GM21360 (cell line): Measurements from ENCODE around the gene TSPEAR.

Source experiments
- ATAC-seq: cut with Tn5 transposase; IDR thresholded peaks from one replicate; pipeline ENCODE4 v1.9.1; 2021; ENCODE audit warnings: mild to moderate bottlenecking, moderate library complexity; ENCODE audit not compliant: unreplicated experiment

The TSPEAR gene

DNA sequence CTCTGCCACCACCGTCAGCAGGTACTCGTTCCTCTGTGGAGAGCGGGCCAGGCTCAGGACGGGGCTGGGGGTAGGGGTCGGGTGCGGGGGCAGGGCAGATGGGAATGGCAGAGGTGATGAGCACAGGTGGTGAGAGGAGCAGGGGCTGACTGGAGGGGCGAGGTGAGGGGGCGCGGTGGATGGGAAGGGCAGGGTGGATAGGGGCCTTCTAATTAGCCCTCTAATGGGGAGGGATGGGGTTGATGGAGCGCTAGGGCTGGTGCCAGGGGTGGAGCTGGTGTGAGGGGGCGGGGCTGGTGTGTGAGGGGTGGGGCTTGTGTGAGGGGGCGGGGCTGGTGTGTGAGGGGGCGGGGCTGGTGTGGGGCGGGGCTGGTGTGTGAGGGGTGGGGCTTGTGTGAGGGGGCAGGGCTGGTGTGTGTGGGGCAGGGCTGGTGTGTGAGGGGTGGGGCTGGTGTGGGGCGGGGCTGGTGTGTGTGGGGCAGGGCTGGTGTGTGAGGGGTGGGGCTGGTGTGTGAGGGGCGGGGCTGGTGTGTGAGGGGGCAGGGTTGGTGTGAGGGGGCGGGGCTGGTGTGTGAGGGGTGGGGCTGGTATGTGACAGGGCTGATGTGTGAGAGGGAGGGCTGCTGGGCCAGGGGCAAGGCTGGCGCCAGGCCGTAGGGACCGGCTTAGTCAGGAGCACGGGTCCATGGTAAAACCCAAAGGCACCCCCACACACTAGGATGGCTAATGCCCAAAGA lies 177.3 kb downstream of the TSPEAR start:
- ATAC-seq, result no peak

DNA sequence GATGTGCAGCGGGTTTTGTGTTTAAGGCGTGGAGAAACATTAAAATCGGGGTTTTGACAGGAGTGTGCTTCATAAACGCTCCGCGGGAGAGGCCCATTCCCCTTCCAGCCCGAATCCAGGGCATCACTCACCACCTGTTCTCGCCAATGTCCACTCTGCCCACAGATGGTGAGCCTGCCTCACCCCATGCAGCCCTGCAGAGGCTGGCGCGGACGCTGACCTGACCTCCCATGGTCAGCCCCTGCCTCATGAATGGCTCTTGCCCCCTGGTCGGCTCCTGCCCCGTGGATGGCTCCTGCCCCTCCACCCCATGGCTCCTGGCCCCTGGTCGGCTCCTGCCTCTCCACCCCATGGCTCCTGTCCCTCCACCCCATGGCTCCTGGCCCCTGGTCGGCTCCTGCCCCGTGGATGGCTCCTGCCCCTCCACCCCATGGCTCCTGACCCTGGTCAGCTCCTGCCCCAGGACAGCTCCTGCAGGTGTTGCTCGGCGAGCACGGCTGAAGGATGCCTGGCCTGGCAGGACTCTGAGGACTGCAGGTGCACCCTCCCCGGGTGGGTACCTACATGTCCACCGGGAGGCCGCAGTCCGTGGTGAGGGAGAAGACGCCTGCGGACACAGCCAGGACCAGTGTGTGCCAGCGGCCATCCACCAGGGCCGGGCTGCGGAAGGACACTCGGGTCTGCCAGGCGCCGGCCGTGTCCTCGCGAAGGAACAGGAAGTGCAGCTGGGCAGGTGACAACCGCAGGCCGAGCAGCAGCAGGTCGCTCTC lies 178.1 kb downstream of the TSPEAR start:
- ATAC-seq, result no peak

DNA sequence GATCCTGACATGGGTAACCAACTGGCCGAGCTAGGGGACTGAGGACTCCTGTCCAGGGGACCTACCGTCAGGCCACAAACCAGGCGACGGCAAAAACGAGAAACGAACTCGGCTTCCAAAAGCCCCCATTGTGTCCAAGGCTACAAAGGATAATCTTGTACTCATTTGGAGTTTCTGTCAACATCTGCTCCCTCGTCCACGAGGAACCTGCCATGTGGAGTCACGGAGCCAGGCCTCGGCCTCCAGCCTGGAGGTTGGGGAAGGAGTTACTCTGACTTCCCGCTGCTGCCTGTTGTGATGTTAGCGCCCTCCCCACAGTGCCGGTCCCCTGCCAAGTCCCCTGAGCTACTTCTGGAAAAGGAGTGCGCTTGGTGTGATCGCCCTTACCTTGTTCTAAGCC lies 178.7 kb downstream of the TSPEAR start:
- ATAC-seq, result no peak

DNA sequence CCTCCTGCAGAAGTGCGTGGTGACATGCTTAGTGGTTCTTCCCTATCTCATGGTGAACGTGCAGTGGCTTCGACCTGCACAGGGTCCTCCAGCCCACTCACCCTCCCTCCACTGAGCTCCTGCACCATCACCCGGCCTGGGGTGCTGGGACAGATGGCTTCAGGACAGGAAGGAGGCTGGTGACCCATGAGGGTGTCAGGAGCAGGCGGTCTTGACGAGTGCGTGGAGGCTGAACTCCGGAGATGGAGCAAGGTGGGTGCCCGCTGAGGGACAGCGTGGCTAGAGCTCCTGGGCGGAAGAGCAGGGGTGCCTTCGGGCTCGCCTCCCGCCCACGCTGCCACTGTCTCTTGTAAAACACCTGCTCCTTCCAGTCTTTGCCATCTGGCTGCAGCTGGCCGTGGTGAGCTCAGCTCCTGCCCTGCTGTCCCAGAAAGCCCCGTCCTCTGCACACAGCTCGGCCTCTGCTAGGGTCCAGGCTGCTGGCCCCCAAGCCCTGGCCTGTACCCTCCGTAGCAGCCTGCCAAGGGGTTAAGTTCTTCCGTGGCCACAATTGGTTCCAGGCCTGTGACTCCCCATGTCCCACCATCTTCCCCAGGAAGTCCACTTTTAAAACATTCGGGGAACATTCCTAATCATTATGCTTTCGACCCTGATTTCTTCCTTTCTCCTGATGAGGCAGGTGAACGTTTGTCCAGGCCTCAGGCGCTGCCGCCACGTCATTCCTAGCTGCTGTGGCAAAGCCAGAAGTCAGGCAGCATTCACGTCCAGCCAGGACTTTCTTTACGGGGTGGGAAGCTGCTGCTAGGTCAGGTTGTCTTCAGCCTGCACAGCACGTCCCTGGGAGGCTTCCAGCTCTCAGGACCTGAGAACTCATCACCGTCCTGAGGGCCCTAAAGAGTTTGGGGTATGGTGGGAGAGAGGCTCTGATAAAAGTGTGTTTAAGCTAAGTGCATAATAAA lies 179.5 kb downstream of the TSPEAR start:
- no peak for ATAC-seq

DNA sequence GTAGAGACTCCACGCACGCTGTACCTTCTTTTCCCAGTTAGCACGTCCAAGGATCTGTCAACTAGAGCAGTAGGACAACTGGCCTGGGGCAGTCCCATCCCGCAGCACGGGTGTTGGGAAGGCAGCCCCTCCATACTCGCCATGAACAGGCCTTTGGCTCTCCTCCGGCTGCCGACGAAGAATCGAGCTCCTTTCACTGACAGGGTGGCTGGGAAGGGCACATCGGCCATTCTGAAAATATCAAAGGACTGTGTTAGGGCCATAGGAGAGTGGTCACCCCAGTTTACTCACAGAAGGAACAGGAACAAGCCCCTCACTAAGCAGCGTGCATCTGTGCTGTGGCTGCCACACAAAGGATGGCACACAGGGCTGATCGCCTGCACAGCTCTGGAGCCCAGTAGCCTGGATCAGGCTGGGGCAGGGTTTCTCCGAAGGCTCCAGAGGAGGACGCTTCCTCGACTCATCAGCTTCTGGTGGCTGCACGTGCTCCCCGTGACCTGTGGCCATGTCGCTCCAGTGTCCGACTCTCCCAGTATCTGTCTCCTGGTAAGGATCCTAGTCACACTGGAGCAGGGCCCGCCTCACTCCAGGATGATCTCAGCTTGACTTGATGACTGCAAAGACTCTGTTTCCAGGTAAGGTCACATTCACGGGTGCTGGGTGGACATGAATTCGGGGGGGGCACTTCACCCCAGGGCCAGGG lies 180.3 kb downstream of the TSPEAR start:
- no peak for ATAC-seq

DNA sequence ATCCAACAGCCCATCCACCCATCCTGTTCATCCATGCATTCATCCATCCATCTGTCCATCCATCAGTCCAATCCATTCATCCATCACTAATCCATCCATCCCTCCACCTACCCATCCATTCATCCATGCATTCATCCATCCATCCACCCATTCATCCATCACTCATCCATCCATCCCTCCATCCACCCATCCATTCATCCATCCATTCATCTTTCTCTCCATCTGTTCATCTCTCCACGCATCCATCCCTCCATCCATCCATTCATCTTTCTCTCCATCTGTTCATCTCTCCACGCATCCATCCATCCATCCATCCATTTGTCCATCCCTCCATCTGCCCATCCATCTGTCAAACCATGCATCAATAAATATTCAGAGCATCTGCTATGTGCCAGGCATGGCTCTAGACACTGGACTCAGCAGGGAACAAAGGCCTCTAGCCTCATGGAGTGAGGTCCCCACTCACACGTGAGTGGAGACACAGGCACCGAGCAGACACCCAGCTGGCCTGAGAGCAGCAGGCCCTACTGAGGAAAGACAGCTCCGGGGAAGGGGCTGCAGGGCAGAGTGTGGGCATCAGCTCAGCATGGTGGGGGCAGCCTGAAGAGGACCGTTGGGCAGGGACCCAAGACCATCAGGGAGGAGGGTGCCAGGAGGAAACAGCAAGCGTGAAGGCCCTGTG lies 181.0 kb downstream of the TSPEAR start:
- ATAC-seq, result no peak

DNA sequence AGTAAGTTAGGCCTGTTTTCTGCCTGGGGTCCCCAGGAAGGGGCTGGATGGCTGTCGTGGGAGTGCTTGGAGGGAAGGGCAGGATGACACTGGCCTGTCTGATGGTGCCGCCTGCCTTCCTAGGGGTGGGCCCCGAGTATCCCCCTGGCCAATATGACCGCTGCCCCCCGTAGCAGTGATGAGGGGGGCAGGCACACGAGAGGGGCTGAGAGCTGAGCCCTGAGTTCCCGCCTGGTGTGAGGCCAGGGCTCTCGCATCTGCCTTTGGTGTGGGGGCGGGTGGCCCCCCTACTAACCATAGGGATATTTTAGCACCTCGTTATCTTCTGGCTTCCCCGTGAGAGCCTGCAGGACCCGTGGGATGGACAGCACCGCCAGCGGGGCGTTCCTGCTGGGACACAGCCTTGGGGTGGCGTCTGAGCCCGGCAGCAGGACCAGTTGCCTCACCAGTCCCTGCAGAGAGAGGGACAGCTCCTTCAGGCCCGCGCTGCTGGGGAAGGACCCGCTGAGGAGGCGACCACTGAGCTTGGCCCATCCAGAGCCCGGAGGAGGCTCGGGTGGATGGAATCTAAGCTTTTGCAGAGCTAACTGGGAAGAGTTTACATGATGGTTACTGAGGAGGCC lies 181.8 kb downstream of the TSPEAR start:
- ATAC-seq, result no peak

DNA sequence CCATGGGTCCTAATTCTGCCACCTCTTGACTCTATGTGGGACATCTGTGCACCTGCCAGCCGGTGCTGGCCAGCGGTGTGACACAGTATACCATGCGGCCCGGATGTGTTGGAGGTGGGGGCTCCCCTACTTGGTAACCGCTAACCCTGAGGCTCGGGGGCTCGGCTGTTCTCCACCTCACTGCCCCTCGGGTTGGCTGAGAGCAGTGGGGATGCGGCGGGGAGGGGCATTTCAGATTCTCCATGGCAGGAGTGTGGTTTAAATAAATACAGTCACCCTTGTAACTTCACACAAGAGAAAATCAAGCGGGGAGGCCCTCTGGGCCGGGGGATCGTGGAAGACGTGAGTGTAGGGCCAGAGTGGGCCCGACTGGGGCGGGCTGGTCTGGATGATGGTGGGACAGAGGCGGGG lies 182.4 kb downstream of the TSPEAR start:
- ATAC-seq, result no peak

DNA sequence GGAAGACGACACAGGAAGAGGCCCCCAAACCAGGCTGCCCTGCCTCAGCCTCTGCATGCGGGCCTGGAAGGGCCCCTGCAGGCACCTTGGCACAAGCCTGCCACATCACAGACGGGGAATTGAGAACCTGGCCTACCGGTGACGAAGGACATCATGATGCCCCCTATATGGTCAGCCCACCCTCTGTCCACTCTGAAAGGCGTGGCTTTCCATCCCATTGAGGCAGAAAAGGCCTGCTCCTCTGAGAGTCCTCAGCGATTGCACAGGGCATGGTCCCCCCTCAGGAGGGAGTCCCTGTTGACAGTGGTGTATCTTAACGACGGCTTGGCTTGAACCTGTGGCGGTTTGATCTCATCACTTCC lies 182.8 kb downstream of the TSPEAR start:
- ATAC-seq, result no peak

DNA sequence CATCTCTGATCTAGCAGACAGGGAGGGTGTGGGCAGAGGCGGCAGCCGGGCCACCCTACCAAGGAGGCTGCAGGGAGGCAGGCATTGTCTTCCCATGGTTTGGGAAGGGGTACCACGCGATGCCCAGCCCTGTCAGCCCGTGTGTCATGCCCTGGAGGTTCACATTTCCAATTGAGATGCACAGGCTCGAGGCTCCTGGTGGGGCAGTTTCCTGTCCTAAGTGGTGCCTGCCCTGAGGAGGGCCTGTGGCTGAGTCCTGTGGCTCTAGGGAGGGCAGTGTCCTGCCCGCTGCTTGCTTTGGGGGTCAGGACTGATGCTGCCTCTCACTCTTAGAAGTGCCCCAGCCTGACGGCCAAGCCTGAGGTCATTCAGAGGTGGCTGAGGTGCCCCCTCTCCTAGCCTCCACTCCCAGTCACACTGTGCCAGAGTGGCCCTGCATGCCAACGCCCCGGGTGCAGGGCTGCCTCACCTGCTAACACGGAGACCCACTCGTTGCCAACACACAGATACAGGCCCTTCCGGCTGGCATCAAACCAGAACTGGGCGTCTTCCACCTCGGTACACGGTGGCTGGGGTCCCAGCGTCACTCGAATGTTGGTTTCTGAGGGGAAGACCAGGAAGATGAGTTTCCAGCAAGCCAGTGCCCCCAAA lies 183.3 kb downstream of the TSPEAR start:
- ATAC-seq, result no peak

DNA sequence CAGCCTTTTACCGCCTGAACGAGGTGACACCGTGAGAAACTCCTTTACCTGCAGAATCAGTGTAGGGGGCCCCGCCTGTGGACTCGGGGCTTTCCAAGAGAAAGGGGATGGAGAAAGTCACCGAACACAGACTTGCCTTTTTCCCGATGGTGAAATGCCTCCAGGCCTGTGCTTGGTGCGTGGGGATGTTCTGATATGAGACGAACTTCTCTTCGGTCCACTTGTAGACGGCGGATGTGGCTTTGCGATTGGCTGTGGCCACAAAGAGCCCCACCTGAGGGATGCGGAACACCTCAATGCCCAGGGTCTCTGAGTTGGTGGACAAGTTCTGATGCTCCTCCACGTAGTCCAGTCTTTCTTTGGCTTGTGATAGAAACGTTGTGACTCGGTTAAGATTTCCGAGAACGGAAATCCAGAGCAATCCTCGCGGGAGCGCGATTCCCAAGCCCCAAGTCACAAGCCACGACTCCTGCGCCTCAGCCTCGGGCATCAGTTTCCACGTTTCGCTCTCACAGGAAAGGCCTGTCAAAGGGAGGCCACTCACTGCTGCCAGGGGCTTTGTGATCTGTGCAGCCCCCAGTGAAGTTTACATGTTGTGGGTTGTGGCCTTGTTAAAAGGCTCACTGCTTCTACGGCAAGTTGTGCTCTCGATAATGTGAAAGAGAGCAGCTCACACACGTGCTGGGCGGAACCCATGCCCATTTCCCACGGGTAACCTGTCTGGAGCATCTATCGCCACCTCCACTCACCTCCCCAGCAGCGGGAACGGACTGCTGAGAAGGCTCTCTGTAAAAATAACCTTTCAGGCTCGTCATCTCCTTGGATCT lies 184.0 kb downstream of the TSPEAR start:
- no peak for ATAC-seq

DNA sequence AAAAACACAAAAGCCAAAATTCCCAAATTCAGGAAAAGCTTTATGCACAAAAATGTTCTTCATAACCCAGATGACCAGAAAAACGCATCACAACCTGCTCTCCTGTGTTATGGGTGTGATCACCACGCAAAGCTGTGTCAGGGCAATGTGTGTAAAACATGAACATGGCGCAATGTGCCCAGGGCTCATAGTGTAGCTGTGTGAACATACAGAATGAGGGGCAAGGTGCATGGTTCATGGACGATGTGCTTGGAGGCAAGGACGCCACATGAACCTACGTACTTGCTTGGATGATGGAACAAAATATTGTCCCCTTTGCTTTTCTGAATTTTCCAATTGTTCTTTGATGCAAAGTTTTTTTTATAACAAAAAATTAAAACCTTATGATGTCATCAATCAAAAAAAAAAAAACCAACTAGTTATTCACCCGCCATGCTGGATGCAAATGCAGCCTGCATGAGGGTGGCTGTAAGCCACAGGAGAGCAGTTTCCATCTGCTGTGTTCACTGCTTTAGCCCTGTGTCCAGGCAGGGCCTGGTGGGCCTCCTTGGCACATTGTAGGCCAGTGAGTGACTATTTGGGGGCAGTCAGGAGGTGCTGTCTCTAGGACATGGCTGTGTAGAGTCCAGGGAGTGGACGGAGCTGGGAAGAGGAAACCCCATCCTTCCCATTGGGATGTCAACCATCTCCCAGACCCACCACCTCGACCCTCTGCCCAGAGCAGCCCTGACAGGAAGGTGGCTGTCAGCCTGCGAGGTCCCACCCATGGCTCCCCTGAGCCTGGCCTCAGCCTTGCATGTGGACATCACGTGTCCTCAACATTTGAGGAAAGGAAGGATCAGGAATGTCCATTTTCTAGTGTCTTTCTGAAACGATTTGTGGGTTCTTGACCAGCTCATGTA lies 185.0 kb downstream of the TSPEAR start:
- no peak for ATAC-seq

DNA sequence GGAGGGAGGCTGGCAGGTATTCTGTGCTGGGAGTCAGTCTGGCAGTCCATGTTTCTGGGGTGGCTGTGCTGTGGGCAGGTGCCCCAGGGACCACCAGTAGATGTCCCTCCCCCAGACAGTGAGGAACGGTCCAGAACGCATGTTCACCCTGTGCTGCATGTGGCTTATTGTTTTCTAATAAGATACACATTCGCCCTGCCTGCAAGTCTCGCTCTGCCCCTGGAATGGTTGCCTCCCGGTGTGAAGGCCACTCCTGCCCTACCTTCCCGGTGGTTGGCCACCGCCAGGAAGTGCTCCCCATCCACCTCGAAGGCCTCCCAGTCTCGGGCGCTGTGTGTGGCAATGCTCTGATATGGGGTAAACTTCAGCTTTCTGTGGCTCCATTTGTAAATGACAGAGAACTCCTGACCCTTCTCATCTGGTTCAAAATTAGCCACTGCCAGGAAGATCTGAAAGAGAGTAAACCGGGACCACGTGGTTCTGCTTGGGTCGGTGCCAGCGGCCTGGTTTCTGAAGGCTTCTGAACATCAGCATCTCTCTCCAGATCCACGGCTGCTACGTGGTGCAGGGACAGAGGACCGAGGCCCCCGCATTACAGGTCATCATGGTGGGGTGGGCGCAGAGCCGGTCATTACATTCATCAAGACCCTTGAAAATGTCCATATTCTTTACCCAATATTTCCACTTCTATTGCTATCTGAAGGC lies 185.8 kb downstream of the TSPEAR start:
- ATAC-seq, result no peak

DNA sequence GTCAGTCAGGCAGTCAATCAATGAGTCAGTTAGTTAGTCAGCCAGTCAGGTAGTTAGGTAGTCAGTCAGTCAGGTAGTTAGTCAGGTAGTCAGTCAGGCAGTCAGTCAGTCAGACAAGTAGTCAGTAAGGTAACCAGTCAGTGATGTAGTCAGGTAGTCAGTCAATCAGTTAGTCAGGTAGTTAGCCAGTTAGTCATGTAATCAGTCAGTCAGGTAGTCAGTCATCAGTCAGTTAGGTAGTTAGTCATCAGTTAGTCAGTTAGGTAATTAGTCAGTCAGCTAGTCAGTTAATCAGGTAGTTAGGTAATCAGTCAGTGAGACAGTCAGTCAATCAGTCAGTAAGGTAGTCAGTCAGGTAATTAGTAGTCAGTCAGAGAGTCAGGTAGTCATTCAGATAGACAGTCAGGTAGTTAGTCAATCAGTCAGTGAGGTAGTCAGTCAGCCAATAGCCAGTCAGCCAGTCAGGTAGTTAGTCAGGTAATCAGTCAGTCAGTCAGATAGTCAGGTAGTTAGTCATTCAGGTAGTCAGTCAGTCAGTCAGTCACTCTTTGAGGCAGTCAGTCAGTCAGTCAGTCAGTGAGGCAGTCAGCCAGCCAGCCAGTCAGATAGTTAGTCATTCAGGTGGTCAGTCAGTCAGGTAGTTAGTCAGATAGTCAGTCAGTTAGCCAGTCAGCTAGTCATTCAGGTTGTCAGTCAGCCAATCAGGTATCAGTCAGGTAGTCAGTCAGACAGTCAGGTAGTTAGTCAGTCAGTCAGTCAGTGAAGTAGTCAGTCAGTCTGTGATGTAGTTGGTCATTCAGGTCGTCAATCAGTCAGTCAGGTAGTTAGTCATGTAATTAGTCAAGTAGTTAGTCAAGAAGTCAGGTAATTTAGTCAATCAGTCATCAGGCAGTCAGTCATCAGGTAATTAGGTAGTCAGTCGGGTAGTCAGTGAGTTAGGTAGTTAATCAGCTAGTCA lies 186.7 kb downstream of the TSPEAR start:
- no peak for ATAC-seq

DNA sequence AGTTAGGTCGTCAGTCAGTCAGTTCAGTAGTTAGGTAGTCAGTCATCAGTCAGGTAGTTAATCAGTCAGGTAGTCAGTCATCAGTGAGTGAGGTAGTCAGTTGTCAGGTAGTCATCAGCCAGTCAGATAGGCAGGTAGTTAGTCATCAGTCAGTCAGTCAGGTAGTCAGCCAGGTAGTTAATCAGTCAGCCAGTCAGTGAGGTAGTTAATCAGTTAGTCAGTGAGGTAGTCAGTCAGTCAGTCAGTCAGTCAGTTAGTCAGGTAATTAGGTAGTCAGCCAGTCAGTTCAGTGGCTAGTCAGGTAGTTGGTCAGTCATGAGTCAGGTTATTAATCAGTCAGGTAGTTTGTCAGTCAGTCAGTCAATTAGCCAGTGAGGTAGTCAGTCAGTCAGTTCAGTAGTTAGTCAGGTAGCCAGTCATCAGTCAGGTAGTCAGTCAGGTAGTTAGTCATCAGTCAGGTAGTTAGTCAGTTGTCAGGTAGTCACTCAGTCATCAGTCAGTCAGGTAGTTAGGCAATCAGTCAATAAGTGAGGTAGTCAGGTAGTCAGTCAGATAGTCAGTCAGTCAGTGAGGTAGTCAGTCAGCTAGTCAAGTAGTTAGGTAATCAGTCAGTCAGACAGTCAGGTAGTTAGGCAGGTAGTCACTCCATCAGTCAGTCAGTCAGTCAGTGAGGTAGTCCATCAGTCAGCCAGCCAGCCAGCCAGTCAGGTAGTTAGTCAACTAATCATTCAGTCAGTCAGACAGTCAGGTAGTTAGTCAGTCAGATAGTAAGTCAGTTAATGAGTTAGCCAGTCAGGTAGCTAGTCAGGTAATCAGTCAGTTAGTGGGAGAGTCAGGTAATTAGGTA lies 187.6 kb downstream of the TSPEAR start:
- no peak for ATAC-seq
